Measurements from ENCODE around the gene PDE4B. TPM values are rescaled to one million over a fixed set of nuclear protein-coding genes. Genes with fewer than 3 reads are reported as not detected.

Gene PDE4B
- total and polyA plus RNA-seq, 2 donors from 2014 or later: 2.0 to 8.7 TPM

DNA sequence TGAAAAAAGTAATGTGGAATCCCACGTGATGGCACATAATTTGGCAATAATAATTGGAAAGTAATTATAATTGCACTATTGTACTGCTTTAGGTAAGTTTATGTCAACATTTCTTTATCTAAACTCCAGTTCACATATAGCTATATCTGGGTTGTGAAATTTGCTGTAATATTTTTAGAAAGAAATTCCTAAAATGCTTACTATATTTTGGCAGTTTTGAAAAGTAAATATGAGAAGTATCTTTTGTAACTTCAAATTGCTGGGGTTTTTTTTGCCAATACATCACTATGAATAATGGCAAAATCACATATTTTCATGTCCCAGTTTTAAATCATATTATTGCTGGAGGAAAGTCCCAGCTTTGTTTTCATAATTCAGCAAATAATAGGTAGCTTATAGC, 197.5 kb downstream of the PDE4B start:
- Histone ChIP-seq H3K4me3 (ENCODE audit: low read length in 3 of 3) (no peak overlapping the region), H3K9me3 (ENCODE audit: control insufficient read depth in 2 of 3, insufficient read depth in 1 of 3, low read length in 3 of 3) (no peaks in the 10 kb centered on the region), H3K4me1 (ENCODE audit: control insufficient read depth in 2 of 3, insufficient read depth in 2 of 3, low read depth in 1 of 3, low read length in 3 of 3) (no peaks in the 10 kb centered on the region), H3K27ac (ENCODE audit: low read depth in 2 of 2, low read length in 2 of 2) (no peak overlapping the region), H3K9ac (ENCODE audit: low read length in 3 of 3) (no peak overlapping the region), H3K36me3 (ENCODE audit: control insufficient read depth in 2 of 3, insufficient read depth in 3 of 3, low read length in 3 of 3) (no peaks in the 10 kb centered on the region), H3K27me3 (ENCODE audit: control insufficient read depth, insufficient read depth, low read length) (no peaks in the 10 kb centered on the region)
- FAIRE-seq: no peak
- no peak for DNase-seq
- intact Hi-C loops (cut with DNase I): no loop called here
- TF ChIP-seq, protein P1, sequence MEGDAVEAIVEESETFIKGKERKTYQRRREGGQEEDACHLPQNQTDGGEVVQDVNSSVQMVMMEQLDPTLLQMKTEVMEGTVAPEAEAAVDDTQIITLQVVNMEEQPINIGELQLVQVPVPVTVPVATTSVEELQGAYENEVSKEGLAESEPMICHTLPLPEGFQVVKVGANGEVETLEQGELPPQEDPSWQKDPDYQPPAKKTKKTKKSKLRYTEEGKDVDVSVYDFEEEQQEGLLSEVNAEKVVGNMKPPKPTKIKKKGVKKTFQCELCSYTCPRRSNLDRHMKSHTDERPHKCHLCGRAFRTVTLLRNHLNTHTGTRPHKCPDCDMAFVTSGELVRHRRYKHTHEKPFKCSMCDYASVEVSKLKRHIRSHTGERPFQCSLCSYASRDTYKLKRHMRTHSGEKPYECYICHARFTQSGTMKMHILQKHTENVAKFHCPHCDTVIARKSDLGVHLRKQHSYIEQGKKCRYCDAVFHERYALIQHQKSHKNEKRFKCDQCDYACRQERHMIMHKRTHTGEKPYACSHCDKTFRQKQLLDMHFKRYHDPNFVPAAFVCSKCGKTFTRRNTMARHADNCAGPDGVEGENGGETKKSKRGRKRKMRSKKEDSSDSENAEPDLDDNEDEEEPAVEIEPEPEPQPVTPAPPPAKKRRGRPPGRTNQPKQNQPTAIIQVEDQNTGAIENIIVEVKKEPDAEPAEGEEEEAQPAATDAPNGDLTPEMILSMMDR (IDR thresholded peaks at IDR 0.05; ENCODE audit: borderline replicate concordance, extremely low read depth, insufficient read depth): no peak

DNA sequence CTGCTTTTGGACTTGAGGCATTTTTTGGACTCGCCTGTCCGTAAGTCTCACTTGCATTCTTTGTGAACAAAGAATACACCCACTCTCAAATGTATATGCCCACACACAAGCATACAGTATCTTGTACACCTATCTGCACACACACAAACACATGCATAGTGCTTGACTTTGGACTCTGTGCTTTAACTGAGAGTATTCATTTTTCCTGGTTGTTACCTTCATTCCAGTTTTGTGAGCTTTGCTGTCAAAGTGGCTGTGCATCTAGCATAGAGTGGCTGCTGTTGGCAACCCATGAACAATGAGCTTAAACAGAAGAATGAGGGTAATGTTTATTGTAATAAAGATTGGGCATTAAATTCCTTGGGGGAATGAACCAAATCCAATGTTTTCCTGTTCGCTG, 199.0 kb downstream of the PDE4B start:
- H3K4me3 ChIP-seq (ENCODE audit: low read length in 3 of 3): no peak overlapping the region
- intact Hi-C loops (cut with DNase I): no loop called here
- DNase-seq: peak in 2 of 5 donors; percentile 20 to 27
- no peak for FAIRE-seq
- H3K27me3 ChIP-seq (ENCODE audit: control insufficient read depth, insufficient read depth, low read length): no peaks in the 10 kb centered on the region
- no peak overlapping the region for H3K27ac ChIP-seq (ENCODE audit: low read depth in 2 of 2, low read length in 2 of 2)
- TF ChIP-seq, protein P1 (IDR thresholded peaks at IDR 0.05; ENCODE audit: borderline replicate concordance, extremely low read depth, insufficient read depth): no peak
- no peak overlapping the region for H3K9ac ChIP-seq (ENCODE audit: low read length in 3 of 3)
- no peaks in the 10 kb centered on the region for H3K9me3 ChIP-seq (ENCODE audit: control insufficient read depth in 2 of 3, insufficient read depth in 1 of 3, low read length in 3 of 3)
- H3K36me3 ChIP-seq (ENCODE audit: control insufficient read depth in 2 of 3, insufficient read depth in 3 of 3, low read length in 3 of 3): no peaks in the 10 kb centered on the region
- no peaks in the 10 kb centered on the region for H3K4me1 ChIP-seq (ENCODE audit: control insufficient read depth in 2 of 3, insufficient read depth in 2 of 3, low read depth in 1 of 3, low read length in 3 of 3)

DNA sequence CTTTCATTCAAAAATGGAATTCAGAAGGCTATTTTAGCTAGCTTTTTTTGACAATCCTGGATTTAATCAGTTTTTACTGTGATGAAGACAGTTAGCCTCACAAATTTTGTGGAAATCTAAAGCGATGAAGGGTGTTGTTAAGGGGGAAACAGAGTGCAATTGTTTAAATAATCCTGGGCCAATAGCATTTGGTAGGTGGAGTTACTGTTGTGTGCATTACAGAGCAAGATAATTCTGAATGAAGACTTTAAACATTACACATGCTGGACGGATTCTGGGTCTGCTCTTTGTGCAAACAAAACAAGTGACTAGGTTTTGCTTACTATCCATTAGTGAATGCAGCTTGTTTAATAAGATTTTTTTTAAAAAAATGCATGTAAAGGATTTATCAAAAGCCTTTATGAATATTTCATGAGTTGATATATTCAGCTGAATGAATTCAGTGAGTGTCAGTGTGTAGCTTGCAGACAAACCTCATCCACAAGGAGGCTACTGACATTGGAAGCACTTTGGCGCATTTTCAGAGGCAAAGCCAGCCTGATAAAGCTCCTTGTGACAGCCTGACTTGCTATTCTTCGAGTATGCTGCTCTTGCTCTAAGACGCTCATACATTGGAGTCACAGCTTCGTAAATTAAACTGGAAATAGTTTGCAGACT, 199.6 kb downstream of the PDE4B start:
- FAIRE-seq: no peak
- no peaks in the 10 kb centered on the region for H3K27me3 ChIP-seq (ENCODE audit: control insufficient read depth, insufficient read depth, low read length)

More for the DNA sequence above, 199.6 kb downstream of the PDE4B start:
- intact Hi-C loops (cut with DNase I): no loop called here
- Histone ChIP-seq H3K27ac (ENCODE audit: low read depth in 2 of 2, low read length in 2 of 2) (no peak overlapping the region), H3K9me3 (ENCODE audit: control insufficient read depth in 2 of 3, insufficient read depth in 1 of 3, low read length in 3 of 3) (no peaks in the 10 kb centered on the region), H3K36me3 (ENCODE audit: control insufficient read depth in 2 of 3, insufficient read depth in 3 of 3, low read length in 3 of 3) (no peaks in the 10 kb centered on the region), H3K4me3 (ENCODE audit: low read length in 3 of 3) (peak overlapping the region in 1 of 3 donors; percentile 21), H3K9ac (ENCODE audit: low read length in 3 of 3) (no peak overlapping the region), H3K4me1 (ENCODE audit: control insufficient read depth in 2 of 3, insufficient read depth in 2 of 3, low read depth in 1 of 3, low read length in 3 of 3) (no peaks in the 10 kb centered on the region)
- DNase-seq: peak in 2 of 5 donors; percentile 13 to 19
- TF ChIP-seq, protein P1 (IDR thresholded peaks at IDR 0.05; ENCODE audit: borderline replicate concordance, extremely low read depth, insufficient read depth): no peak

Measured in kidney (tissue), 14 donors.